GM23248 (cell line): ENCODE data around the gene PLCL2. TPM values are rescaled to one million over a fixed set of nuclear protein-coding genes. Genes with fewer than 3 reads are reported as not detected.

Source experiments
- DNase-seq: peaks from one replicate; pipeline ENCODE4 v3.0.0-alpha.2; 2015
- H2AFZ ChIP-seq: fragments of 200-600 bp; sonication (generic); 2 replicates; pipeline ENCODE4 v1.6.1; 2016; ENCODE audit warnings: antibody characterized with exemption
- H3F3A ChIP-seq: fragments of 200-600 bp; sonication (generic); 2 replicates; pipeline ENCODE4 v1.6.1; 2016; ENCODE audit warnings: mild to moderate bottlenecking, antibody characterized with exemption, mixed run types; ENCODE audit not compliant: insufficient read depth
- H3K27ac ChIP-seq: fragments of 200-600 bp; sonication (generic); 2 replicates; pipeline ENCODE4 v1.5.1; 2016; ENCODE audit warnings: mild to moderate bottlenecking
- H3K27me3 ChIP-seq: fragments of 200-600 bp; sonication (generic); replicated peaks from 2 replicates; pipeline ENCODE4 v1.6.1; 2016; ENCODE audit warnings: mild to moderate bottlenecking; ENCODE audit not compliant: insufficient read depth
- H3K36me3 ChIP-seq: fragments of 200-600 bp; sonication (generic); 2 replicates; pipeline ENCODE4 v1.6.1; 2016; ENCODE audit warnings: low read depth, mild to moderate bottlenecking
- H3K4me1 ChIP-seq: fragments of 200-600 bp; sonication (generic); 2 replicates; pipeline ENCODE4 v1.6.1; 2016; ENCODE audit warnings: mild to moderate bottlenecking; ENCODE audit not compliant: insufficient read depth
- H3K4me2 ChIP-seq: fragments of 200-600 bp; sonication (generic); one replicate; pipeline ENCODE4 v1.6.1; 2016; ENCODE audit warnings: mild to moderate bottlenecking; ENCODE audit not compliant: unreplicated experiment
- H3K4me3 ChIP-seq: fragments of 200-600 bp; sonication (generic); 2 replicates; pipeline ENCODE4 v1.5.1; 2016; ENCODE audit warnings: mild to moderate bottlenecking
- H3K79me2 ChIP-seq: fragments of 200-600 bp; sonication (generic); 2 replicates; pipeline ENCODE4 v1.6.1; 2016; ENCODE audit warnings: mild to moderate bottlenecking; ENCODE audit not compliant: insufficient read depth
- H3K9ac ChIP-seq: fragments of 200-600 bp; sonication (generic); 2 replicates; pipeline ENCODE4 v1.6.1; 2016; ENCODE audit warnings: mild to moderate bottlenecking
- H3K9me2 ChIP-seq: fragments of 200-600 bp; sonication (generic); 2 replicates; pipeline ENCODE4 v1.6.1; 2016; ENCODE audit warnings: mixed run types, mild to moderate bottlenecking, moderate library complexity; ENCODE audit not compliant: insufficient read depth
- H3K9me3 ChIP-seq: fragments of 200-600 bp; sonication (generic); one replicate; pipeline ENCODE4 v1.6.1; 2017; ENCODE audit warnings: low read depth
- H4K20me1 ChIP-seq: fragments of 200-600 bp; sonication (generic); 2 replicates; pipeline ENCODE4 v1.6.0; 2016; ENCODE audit not compliant: insufficient read depth
- EZH2 ChIP-seq: fragments of 200-600 bp; sonication (generic); IDR thresholded peaks from 2 replicates; pipeline ENCODE4 v1.6.1; 2018; ENCODE audit warnings: antibody characterized with exemption, mild to moderate bottlenecking; ENCODE audit not compliant: insufficient read depth, poor library complexity, severe bottlenecking
- EZH2phosphoT487 ChIP-seq: fragments of 200-600 bp; sonication (generic); IDR thresholded peaks from 2 replicates; pipeline ENCODE4 v1.6.1; 2018; ENCODE audit warnings: antibody characterized with exemption, moderate library complexity, mild to moderate bottlenecking, low read depth; ENCODE audit not compliant: insufficient read depth
- WGBS, 2 experiments: methylation state at CpG; one replicate each; pipeline ENCODE4 v1.1.6; 2015 to 2017; ENCODE audit warnings: low lambda C conversion rate in 2 of 2, low coverage in 1 of 2; ENCODE audit errors: missing lambda C conversion rate in 2 of 2; 5-methylcytosine and 5-hydroxymethylcytosine counted together
- in situ Hi-C: fragments of 300-500 bp; cut with MboI; formaldehyde crosslinking; loops from 2 replicates; pipeline ENCODE4 v1.15.0; 2020
- polyA plus RNA-seq: library from polyadenylated mRNA; unstranded; fragments of >200 nt; fragmentation: Nextera tagmentation; extraction: Ambion mirVana; gene quantifications from 2 replicates; pipeline ENCODE4 v1.2.1, GENCODE V29; 2016
- total RNA-seq: library from RNA; depleted of rRNA; stranded (reverse); fragments of >200 nt; shearing (Covaris generic); gene quantifications from 2 replicates; pipeline ENCODE4 v1.2.3, GENCODE V29; 2014

PLCL2 gene
- total and polyA plus RNA-seq, 2 experiments from 2014 or later = 1.4 to 5.1 TPM

GRCh38 chr3:17013571-17013970 is 128.8 kb downstream of the PLCL2 start:
- Histone ChIP-seq H3K9ac (no peak overlapping the region), H3K27me3 (no peaks in the 10 kb centered on the region), H3K9me2 (no peaks in the 10 kb centered on the region), H2AFZ (no peak overlapping the region), H3K27ac (no peak overlapping the region), H4K20me1 (no peaks in the 10 kb centered on the region), H3K4me2 (no peak overlapping the region), H3K79me2 (no peaks in the 10 kb centered on the region), H3F3A (no peaks in the 10 kb centered on the region), H3K4me3 (no peak overlapping the region), H3K4me1 (no peaks in the 10 kb centered on the region; the same call in 1 of the 2 replicates), H3K9me3 (no peaks in the 10 kb centered on the region), H3K36me3 (no peaks in the 10 kb centered on the region)
- TF ChIP-seq EZH2phosphoT487 (no peak), EZH2 (no peak)
- WGBS, 2 experiments = 97 to 98% methylated on average over 4 of the region's 4 CpGs
- in situ Hi-C loops = no loop called here
- DNase-seq = no peak

GRCh38 chr3:17014284-17014683 is 129.5 kb downstream of the PLCL2 start:
- no peak overlapping the region for H3K9ac ChIP-seq
- no peaks in the 10 kb centered on the region for H3K36me3 ChIP-seq
- H4K20me1 ChIP-seq = no peaks in the 10 kb centered on the region
- no peak overlapping the region for H2AFZ ChIP-seq
- H3K4me2 ChIP-seq = no peak overlapping the region
- H3F3A ChIP-seq = no peaks in the 10 kb centered on the region
- no peak overlapping the region for H3K4me3 ChIP-seq
- no peak for TF ChIP-seq EZH2
- no peak for TF ChIP-seq EZH2phosphoT487
- in situ Hi-C loops = no loop called here
- H3K4me1 ChIP-seq = no peaks in the 10 kb centered on the region; the same call in 1 of the 2 replicates
- no peaks in the 10 kb centered on the region for H3K79me2 ChIP-seq
- H3K9me3 ChIP-seq = no peaks in the 10 kb centered on the region
- no peak overlapping the region for H3K27ac ChIP-seq
- no peaks in the 10 kb centered on the region for H3K9me2 ChIP-seq
- no peak for DNase-seq
- 94 to 98% methylated on average over 2 of the region's 2 CpGs for WGBS, 2 experiments
- H3K27me3 ChIP-seq = no peaks in the 10 kb centered on the region

GRCh38 chr3:17014709-17015108 is 130.0 kb downstream of the PLCL2 start:
- H3K9ac ChIP-seq = no peak overlapping the region
- H4K20me1 ChIP-seq = no peaks in the 10 kb centered on the region
- TF ChIP-seq EZH2phosphoT487 (no peak), EZH2 (no peak)
- H2AFZ ChIP-seq = no peak overlapping the region
- H3K4me1 ChIP-seq = no peaks in the 10 kb centered on the region; the same call in 1 of the 2 replicates
- no peak overlapping the region for H3K4me2 ChIP-seq
- H3K27ac ChIP-seq = no peak overlapping the region
- WGBS, 2 experiments = 96 to 99% methylated on average over 8 of the region's 8 CpGs
- H3K9me3 ChIP-seq = no peaks in the 10 kb centered on the region
- in situ Hi-C loops = no loop called here
- no peaks in the 10 kb centered on the region for H3K36me3 ChIP-seq
- no peaks in the 10 kb centered on the region for H3K27me3 ChIP-seq
- H3F3A ChIP-seq = no peaks in the 10 kb centered on the region
- no peak overlapping the region for H3K4me3 ChIP-seq
- H3K79me2 ChIP-seq = no peaks in the 10 kb centered on the region
- H3K9me2 ChIP-seq = no peaks in the 10 kb centered on the region
- DNase-seq = no peak

- H3K4me3 ChIP-seq = no peak overlapping the region
- in situ Hi-C loops = no loop called here
- no peak overlapping the region for H3K4me2 ChIP-seq
- WGBS, 2 experiments = 95 to 100% methylated on average over 1 of the region's 1 CpG
- H3K36me3 ChIP-seq = no peaks in the 10 kb centered on the region
- no peaks in the 10 kb centered on the region for H3K9me3 ChIP-seq
- H3K9ac ChIP-seq = no peak overlapping the region
- H3K9me2 ChIP-seq = no peaks in the 10 kb centered on the region
- H3K79me2 ChIP-seq = no peaks in the 10 kb centered on the region
- no peak for DNase-seq
- H3K27me3 ChIP-seq = no peaks in the 10 kb centered on the region
- H4K20me1 ChIP-seq = no peaks in the 10 kb centered on the region
- H3F3A ChIP-seq = no peaks in the 10 kb centered on the region
- TF ChIP-seq EZH2phosphoT487 (no peak), EZH2 (no peak)
- H2AFZ ChIP-seq = no peak overlapping the region
- H3K27ac ChIP-seq = no peak overlapping the region
- H3K4me1 ChIP-seq = no peaks in the 10 kb centered on the region
Observed at GRCh38 chr3:17021614-17022013, 136.9 kb downstream of the PLCL2 start.

GRCh38 chr3:17023006-17023664 is 138.4 kb downstream of the PLCL2 start:
- no peak overlapping the region for H3K4me3 ChIP-seq
- H3K9me3 ChIP-seq = no peaks in the 10 kb centered on the region
- H3K4me1 ChIP-seq = no peaks in the 10 kb centered on the region
- no peaks in the 10 kb centered on the region for H3K79me2 ChIP-seq
- no peak overlapping the region for H3K27ac ChIP-seq
- no peak overlapping the region for H3K9ac ChIP-seq
- H3K4me2 ChIP-seq = no peak overlapping the region
- H2AFZ ChIP-seq = no peak overlapping the region
- TF ChIP-seq EZH2 (no peak), EZH2phosphoT487 (no peak)
- no peaks in the 10 kb centered on the region for H3K27me3 ChIP-seq
- no peaks in the 10 kb centered on the region for H3K9me2 ChIP-seq
- H3K36me3 ChIP-seq = no peaks in the 10 kb centered on the region
- WGBS, 2 experiments = 90 to 92% methylated on average over 6 of the region's 6 CpGs
- in situ Hi-C loops = no loop called here
- no peaks in the 10 kb centered on the region for H4K20me1 ChIP-seq
- DNase-seq = no peak
- no peaks in the 10 kb centered on the region for H3F3A ChIP-seq
